Measurements from ENCODE around the gene BSN. TPM values are rescaled to one million over a fixed set of nuclear protein-coding genes. Genes with fewer than 3 reads are reported as not detected.
"Not testable (repeated sequence)": the region's sequence is repeated elsewhere in the genome, so short reads cannot be mapped to it uniquely, and the experiment has no call there.

BSN gene
- total RNA-seq, 1 donor from 2014 or later: 0.08 TPM

DNA sequence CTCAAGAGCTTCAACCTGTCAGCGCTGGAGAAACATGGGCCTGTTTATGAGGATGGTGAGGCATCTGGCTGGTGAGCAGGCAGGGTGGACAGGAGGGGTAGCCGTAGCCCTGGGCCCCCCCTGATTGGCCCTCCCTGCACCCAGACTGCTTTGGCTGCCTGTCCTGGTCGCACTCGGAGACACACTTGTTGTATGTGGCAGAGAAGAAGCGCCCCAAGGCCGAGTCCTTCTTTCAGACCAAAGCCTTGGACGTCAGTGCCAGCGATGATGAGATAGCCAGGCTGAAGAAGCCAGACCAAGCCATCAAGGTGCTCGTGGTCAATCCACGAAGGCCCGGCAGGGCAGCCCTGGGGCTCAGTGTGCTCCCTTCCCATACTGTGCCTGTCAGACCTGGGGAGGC is 121.6 kb downstream of the BSN start:
- ATAC-seq: no peak

DNA sequence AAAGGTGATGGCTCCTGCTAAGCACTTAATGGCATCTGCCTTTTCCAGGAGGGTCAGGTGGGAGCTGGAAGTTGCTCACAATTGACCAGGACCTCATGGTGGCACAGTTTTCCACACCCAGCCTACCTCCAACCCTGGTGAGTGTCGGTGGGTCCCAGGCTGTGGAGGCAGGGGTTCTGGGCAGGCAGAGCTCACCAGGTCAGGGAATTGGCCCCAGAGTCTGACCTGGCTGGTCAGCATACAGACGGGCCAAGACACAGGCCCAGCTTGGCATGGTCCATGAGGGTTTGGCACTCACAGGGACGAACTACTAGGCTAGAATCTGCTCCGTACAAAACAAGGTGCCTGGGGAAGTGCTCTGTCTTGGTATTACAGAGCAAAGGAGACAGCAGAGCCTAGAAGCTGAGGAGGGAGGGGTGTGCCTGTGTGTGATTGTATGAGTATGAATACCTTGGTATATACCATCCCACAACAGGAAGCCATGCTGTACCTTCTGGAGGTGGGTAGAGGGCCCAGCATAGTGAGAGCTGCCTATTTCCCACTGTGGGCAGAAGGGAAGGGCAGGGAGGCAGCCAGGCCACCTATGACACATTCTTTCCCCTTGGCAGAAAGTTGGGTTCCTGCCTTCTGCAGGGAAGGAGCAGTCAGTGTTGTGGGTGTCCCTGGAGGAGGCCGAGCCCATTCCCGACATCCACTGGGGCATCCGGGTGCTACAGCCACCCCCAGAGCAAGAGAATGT is 126.4 kb downstream of the BSN start:
- no peak for ATAC-seq

DNA sequence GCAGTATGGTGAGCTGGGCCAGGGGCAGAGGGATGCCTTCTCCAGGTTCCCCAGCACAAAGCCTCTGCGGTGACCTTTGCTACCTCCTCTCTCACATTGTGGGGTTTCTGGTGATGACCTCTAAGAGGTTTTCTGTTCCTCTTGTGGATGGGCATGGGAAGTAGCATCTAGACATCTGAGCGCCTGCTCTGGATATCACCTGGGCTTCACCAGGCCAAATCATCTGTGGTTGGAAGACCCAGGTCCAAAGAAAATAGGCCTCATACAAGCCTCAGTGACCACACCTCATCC is 126.9 kb downstream of the BSN start:
- no peak for ATAC-seq

DNA sequence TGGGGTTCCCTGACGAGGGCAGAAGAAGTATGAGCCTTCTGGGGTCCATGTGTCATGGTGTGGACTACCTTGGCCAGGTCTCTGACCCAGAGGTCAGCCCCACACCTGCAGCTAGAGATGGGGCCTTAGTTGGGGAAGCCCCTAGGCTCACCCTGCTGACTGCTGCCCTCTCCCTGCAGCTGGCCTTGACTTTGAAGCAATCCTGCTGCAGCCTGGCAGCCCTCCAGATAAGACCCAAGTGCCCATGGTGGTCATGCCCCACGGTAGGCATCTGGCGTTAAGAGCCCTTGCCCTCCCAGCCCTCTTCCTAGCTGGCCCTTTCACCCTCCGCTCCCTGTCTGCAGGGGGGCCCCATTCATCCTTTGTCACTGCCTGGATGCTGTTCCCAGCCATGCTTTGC is 127.3 kb downstream of the BSN start:
- ATAC-seq: no peak

DNA sequence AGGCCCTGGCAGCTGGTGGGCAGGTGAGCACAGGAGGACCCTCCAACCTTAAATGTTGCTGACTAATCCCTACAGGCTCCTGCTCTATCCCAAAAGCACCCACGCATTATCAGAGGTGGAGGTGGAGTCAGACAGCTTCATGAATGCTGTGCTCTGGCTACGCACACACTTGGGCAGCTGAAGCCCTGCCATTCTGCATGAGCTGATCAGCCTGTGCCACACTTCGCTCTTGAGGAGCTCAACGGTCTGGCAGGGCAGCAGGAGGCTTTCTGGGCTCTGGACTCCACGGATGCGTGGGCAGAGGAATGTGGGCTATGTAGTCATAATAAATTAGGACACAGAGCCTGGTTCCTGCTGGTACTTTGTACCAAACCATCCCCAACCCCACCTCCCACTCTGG is 128.9 kb downstream of the BSN start:
- no peak for ATAC-seq

DNA sequence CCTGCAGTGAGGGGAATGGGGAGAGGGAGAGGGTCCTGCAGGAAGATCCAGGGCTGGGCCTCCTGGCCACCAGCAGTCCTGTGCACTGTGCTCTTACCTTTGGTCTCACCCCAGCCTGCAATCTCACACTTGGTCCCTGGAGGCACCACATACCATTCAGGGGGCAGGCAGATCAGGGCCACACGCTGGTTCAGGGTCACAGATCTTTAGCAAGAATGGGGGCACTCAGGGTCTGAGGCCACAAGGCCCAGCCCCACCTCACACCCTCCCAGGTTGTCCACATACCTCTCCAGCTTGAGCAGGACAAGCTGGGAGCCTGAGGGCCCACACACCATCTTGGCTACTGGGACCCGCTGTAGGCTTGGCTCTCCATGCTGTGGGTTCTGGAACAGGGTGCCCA is 130.2 kb downstream of the BSN start:
- not testable (repeated sequence) for ATAC-seq

DNA sequence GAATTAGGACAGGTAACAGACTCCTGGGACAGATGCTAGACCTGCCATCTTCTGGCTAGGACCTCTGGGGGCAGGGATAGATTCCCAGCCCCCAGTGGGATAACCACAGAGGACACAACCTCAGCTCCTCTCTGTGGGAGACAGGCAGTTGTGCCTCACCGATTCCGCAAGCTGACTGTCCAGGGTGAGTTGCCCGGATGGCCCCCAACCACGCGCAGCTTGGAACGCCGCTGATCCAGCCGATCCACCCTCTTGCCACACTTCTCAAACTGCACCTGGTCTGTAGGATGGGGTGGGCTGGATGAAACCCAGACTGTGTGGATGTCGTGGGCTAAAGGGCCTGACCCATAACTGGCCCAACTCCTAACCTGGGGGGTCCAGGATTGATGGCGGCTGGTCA is 130.8 kb downstream of the BSN start:
- ATAC-seq: not testable (repeated sequence)

DNA sequence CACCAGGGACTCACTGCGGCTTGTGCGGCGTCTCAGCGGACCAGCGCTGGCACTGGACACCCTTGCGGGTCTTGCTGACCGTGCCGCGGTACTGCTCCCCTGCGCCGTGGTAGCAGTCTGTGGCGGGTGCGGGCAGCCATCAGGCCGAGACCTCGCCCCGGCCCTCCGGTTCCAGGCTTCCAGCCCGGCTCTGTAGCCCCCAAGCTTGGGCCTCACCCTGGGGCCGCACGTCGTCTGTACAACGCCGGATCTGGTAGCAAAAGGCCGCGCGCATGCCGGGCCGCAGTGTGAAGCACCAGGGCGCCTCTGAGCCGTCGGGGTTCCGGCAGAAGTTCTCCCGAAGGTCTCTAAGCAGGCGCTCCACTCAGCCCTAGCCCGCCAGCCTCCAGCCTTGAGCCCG is 131.6 kb downstream of the BSN start:
- ATAC-seq: not testable (repeated sequence)

DNA sequence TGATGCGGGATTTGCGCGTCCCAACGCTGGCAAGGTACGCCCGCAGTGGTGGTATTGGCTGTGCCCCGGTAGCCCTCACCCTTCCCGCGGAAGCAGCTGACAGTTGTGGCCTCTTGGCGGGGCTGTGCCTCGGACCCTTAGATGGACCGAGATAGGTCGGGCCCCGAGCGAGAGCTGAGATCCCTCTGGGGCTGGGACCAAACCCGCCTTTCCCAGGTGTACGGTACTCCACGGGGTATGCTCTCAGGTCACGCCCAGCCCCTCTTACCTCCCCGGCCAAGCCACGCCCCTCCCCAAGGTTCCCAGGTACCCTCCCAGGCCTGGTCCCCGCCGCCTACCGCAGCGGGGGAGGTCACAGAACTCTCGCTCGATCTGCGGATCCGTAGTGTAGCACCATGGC is 132.1 kb downstream of the BSN start:
- peak; percentile 38 for ATAC-seq

DNA sequence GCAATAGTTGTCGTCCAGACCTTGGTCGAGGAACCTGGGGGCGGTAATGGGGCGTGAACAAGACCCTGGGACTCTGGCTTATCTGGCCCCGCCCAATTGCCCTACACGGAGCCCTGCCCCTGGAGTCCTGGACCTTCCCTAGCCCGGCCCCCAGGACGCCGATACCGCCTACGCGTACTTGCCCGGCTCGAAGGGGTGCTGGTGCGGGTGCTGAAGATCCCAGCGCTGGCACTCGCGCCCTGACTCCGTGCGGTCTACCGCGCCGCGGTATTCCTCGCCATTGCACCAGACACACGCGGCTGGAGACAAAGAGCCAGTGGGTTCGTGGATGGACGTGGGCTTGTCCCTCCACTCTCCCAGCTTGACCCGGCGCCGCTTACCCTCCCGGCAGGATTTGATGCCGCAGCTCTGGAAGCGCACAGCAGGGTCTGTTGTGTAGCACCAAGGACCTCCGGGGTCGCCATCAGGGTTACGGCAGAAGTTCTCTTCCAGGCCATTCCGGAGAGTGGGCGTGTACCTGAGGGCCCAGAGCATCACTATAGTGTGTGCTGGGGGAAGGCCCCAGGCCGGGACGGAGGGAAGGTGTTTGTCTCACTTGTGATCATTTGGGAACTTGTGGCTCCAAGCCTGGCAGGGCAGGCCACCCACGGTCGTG is 132.6 kb downstream of the BSN start:
- ATAC-seq: peak; percentile 35

DNA sequence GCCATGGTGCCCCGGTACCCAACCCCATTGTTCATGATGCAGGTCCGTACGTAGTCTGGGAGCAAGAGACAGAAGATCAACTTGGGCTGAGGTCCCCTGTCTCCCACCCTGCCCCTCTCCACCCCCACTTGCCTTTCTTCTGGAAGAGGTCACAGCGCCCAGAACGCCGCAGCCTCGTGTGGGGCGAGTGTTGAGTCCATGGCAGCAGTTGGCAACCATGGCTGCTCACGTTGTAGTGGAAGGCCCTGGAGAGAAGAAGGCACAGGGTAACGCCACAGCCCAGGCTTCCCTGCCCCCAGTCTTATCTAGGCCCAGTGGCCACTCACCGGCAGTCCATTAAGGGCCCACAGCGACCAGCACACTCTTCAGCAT is 133.1 kb downstream of the BSN start:
- not testable (repeated sequence) for ATAC-seq

DNA sequence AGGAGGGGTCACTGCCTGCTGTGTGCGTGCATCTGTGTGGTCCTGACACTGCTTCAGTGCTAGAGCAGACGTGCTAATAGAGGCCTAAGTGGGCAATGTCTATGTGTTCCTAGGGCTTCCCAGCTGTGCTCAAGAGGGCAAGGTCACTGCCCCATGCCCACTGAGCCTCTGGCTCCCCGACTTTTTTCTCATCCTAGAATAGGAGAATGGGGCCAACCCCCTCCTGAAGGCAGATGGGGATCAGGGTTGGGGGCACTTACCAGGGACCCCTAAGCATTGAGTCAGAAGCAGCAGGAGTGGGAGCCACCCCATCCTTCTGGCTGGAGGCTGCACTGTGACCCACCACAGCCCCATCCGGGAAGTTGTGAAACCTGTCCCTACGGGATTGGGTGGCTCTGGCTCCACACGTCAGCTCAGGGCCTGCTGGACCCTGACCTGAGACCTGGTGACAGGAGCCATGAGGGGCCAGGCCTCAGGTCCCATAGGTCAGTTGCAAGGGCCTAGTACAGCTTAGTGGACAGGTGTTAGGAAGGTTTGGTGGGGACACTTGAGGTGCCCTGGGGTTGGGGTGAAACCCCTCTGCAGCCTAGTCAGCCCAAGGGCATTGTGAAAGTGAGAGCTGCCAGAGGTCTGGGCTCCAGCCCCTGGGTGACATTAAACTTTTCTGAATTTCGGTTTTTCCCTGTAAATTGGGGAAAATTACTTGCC is 134.2 kb downstream of the BSN start:
- not testable (repeated sequence) for ATAC-seq

DNA sequence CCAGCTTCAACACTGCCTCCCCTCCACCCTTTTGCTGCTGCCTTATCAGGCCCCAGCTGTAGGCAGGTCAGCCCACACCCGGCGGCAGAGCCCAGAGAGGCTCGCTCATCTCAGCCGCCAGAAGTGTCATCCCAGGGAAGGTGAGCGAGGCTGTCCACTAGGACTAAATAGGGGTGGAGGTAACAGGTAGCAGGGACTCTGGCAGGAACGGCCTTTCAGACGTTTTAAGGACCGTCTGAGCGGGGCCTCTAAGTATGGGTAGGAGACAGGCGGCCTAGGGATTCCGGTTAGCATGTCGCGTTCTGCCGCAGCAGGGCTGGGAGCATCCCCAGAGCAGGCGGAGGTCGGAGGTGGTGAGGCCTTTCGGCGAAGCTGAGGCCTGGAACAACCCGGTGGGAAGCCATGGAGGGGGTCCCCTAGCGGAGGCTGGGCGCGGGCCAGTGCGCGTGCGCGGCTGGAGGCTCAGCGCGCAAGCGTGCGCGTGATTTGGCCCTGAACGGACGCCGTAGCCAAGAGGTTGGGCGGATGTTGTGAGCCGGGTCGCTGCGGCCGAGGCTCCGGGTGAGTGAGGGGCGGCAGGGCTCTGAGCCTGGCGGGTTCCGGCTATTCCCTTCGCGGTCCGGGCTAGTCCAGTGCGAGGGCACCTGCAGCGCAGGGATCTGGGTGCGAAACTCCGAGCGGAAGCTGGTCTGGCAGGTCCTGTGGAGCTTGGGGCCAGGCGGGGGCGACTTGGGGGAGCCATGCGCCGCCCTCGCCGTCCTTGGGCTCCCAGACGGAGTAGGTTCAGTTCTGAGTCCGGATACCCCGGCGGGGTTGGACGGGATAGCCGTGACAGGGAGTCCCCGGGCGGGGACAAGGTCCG is 135.0 kb downstream of the BSN start, which contains the start of the genes MST1 and RNF123:
MST1 (minus strand) TSS at position 429 of the 862 bp plus-strand sequence. CDS start 783 bp downstream, outside the sequence.
RNF123 (plus strand) TSS at position 512 of the 862 bp plus-strand sequence. CDS start 1,609 bp downstream, outside the sequence.
- peak; percentile 66 for ATAC-seq

DNA sequence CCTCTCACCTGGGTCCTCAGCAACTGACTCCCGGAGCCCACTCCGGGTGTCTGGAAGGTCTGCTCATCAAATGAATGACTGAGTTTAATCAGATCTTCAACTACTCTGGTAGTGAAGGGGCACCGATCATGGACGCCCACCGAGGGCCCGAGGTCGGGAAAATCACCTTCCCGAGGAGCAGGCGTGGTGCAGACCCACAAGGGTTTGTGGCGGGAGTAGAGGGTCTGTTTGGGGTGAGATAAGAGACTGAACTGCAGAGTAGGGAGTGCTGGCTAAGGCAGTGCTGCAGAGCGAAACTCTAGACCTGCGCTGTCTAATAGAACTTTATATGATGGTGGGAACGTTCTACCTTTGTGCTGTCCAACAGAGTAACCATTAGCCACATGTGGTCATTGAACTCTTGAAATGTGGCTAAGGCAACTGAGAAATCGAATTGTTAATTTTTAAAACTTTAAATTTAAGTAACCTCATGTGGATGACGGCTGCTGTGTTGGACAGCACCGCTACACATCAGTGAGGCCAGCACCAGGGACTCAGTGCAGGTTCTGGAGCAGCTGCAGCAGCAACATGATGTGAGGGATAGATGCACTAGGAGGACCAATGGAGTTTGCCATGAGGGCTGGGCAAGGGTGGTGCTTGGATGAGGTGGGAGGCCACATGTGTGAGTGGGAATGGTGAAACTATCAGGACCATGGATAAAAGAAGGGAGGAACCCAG is 135.8 kb downstream of the BSN start:
- ATAC-seq: not testable (repeated sequence)

DNA sequence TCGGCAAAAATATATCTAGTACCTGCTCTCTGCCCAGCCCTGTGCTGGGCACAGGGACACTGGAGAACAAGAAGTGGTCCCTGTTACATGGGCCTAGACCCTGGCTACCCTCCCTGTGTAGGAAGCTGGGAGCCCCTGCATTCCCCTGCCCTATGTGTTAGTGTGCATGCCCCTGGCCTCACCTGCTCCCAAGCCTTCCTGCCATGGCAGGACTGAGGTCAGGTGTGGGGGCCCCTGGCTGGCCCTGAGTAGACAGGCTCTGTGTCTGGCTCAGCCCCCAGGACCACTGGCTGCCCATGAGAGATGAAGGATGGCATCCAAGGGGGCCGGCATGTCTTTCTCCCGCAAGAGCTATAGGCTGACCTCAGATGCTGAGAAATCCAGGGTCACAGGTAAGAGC is 136.6 kb downstream of the BSN start:
- ATAC-seq: not testable (repeated sequence)

DNA sequence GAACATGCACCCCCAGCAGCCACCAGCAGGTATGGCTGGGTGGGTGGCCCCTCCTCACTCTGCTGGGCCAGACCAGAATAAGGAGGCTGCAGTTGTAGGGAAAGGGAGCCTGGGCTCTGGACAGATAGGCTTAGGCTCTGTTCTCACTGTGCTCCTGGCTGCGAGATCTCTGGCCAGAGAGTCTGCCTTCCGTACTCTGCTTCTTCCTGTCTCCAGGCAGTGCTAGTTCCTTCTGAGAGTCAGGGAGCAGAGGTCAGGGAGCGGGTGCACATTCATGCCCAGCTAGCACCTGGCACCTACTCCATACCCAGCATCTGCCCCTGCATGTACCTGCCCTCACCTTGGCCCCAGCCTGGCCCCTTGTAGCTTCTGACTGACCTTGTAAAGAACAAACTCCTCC is 137.2 kb downstream of the BSN start:
- ATAC-seq: not testable (repeated sequence)

DNA sequence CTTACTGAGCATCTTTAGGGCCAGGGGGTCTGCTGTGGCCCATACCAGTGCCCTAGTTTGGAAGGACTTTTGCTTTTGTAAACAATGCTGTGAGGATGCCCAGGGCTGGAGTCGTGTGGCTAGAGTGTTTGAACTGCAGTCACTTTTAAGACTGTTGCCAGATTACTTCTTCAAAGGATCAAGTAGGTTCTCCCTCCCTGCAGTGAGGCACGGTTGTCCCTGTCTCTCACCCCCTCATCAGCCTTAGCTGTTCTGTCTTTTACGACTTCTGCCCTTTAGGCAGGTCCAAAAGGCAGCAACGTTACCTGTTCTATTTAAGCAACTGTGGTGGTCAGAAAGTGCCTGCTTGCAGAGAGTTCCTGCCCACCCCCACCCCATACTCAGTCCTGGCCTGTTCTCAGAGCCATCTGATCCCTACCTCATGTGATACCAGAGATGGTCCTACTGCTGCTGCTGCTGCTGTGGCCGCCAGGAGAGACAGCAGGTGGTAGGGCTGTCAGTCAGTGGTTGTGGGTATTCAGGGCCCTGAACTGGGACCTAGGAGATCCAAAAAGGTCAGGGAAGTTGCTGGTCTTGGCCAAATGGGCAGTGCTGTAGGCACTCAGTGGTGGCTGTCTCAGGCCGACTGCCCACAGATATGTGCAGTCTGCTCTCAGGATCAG is 140.3 kb downstream of the BSN start:
- not testable (repeated sequence) for ATAC-seq

DNA sequence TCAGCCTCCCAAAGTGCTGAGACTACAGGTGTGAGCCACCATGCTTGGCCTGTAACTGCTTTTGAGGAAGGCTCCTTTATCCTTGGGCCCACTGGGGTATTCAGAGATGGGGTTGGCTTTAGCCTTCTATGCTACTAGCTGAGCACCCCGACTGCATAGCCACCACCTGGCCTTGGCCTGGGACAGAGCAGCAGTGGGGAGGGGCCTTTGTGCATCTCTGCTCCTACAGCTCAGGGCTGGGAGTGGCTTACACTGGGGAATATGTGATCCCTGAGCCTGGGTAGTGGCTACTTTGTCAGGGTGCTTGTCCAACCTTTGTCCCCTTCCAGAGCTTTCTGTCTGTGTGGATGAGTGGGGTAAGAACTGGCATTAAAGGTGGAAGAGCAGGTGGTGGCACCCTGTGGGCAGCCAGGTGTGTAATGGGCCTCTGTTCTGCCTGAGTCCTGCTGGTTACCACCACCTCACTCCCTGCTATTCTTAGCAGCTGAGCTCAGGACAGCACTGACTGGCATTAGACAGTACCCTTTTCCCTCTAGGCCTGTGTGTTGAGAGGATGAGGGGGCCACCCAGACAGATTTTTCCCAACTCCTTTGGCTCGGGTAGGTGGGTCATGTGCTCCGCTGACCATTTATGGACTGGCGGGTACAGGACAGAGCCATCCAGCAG is 141.2 kb downstream of the BSN start:
- not testable (repeated sequence) for ATAC-seq

DNA sequence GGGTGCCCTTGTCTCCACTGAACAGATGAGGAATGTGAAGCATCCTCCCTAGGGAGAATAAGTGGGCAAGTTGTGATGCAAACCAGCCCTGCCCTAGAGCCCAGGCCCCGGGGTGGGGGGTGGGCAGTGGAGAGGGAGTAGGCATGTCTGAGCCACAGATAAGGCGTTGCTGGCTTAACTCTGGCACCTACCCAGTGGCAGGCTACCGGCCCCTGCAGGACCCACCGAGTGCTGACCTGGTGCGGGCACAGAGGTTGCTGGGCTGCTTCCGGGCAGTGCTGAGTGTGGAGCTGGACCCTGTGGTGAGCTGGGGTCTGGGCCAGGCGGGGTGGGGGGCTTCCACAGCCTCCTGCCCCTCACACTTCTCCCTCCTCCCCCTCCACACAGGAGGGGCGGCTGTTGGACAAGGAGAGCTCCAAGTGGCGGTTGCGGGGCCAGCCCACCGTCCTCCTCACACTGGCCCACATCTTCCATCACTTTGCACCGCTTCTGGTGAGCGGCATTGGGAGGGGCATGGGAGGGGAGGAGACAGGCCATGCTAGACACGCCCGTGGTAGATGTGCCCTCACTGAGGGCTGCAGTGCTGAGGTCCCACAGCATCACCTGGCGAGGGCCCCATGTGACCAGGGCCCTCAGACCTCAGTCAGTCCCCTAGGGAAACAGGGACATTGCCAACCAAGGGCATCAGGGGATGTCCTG is 145.2 kb downstream of the BSN start:
- no peak for ATAC-seq

DNA sequence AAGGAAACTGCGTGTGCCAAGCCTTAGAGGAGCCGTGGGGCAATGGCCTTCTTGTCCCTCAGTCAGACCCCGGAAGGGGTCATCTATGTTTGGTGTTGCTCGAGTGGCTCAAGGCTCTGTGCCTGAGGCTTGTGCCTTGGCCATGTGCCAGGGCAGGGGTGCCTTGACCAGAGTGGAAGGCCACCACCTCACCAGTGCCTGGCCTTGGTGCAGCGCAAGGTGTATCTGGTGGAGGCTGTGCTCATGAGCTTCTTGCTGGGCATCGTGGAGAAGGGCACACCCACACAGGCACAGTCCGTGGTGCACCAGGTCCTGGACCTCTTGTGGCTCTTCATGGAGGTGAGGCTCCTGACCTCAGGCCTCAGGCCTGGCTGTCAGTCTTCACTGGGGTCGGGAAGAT is 145.7 kb downstream of the BSN start:
- ATAC-seq: no peak

Data from esophagus mucosa (tissue), 1 donor.